GM13976 (cell line): ENCODE results near the gene TCAIM.
"Not testable (repeated sequence)": the region's sequence is repeated elsewhere in the genome, so short reads cannot be mapped to it uniquely, and the experiment has no call there.

Experiments used
- DNase-seq: peaks from one replicate; pipeline ENCODE4 v3.0.0; 2012; ENCODE audit warnings: low spot score
- in situ Hi-C: fragments of 300-500 bp; cut with MboI; formaldehyde crosslinking; loops from one replicate; pipeline ENCODE4 v1.12.0; 2022; ENCODE audit warnings: low sequenced_read_pairs, mixed read lengths, inconsistent platforms; ENCODE audit not compliant: unreplicated experiment
- TF ChIP-seq, protein P1 (sequence below): IDR thresholded peaks from 2 replicates; pipeline ENCODE4 v1.5.1; 2012; ENCODE audit warnings: borderline replicate concordance, mild to moderate bottlenecking; ENCODE audit not compliant: insufficient read depth; ENCODE audit errors: extremely low read depth, missing control alignments, control extremely low read depth

The TCAIM gene

DNA sequence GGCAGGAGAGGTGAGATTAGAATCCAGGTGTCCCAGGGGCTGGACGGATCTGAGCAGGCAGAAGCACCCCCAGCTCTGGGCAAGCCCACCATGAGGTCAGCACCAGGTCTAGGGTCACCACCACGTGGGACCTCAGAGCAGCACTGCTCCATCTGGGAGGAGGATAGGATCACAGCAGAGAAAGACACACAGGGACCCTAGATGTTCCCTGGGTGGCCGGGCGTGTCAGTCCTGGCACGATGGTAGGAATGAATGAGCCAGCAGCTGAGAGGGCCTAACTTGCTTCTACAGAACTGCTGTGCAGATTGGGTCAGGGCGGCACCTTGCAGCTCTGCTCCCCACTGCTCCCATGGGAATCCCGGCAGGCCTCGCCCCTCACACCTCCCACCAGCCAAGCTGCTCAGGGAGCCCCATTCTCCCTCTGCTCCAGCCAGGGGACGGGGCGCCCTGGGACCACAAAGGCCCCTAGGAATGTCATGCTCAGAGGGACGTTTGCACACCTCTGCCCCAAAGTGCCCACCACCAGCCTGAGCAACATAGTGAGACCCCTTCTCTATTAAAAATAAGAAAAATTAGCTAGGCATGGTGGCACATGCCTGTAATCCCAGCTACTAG lies 72.6 kb downstream of the TCAIM start:
- DNase-seq: no peak
- in situ Hi-C loops: no loop called here
- TF ChIP-seq, protein P1, sequence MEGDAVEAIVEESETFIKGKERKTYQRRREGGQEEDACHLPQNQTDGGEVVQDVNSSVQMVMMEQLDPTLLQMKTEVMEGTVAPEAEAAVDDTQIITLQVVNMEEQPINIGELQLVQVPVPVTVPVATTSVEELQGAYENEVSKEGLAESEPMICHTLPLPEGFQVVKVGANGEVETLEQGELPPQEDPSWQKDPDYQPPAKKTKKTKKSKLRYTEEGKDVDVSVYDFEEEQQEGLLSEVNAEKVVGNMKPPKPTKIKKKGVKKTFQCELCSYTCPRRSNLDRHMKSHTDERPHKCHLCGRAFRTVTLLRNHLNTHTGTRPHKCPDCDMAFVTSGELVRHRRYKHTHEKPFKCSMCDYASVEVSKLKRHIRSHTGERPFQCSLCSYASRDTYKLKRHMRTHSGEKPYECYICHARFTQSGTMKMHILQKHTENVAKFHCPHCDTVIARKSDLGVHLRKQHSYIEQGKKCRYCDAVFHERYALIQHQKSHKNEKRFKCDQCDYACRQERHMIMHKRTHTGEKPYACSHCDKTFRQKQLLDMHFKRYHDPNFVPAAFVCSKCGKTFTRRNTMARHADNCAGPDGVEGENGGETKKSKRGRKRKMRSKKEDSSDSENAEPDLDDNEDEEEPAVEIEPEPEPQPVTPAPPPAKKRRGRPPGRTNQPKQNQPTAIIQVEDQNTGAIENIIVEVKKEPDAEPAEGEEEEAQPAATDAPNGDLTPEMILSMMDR: no peak

DNA sequence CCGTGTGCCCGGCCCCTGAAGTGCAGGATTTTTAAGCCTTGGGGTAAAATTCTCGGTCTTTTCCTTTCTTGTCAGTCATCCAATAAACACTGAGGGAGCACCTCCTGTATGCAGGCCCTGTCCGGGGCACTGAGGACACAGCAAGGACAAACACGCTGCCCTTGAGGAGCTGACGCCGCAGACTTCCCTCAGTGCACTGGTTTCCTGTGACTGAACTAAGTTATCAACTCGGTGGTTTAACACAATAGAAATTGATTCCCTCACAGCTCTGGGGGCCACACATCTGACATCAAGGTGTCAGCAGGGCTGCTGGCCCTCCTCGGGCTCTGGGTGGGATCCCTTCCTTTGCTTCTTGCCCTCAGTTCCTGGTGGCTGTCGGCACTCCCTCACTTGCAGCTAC lies 73.8 kb downstream of the TCAIM start:
- DNase-seq: no peak
- in situ Hi-C loops: no loop called here
- TF ChIP-seq, protein P1: no peak

DNA sequence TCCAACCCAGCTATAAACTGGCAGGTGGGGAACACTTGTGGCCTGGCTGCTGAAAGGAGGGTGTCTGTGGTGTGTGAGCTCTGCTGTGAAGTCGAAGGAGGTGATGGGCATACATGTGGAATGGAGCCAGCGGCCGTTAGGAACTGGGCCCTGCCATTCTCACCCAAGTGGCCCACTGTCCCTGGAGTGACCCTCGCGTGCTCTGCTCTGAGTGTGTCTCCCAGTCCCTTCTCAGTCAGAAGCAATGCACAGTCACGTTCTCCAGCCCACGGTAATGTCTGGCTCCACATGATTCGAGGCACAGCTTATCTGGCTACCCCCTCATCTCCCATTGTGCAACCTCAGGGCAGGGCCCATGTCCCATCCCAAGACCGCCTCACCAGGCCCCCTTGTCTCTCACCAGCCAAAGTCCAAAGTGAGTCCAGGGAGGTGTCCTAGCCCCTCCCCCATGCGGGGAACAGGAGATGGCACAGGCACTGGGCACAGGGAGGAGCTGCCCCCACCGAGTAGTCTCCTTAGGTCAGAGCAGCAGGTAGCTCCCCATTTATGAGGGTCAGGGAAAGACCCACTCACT lies 76.0 kb downstream of the TCAIM start:
- TF ChIP-seq, protein P1: no peak
- in situ Hi-C loops: no loop called here
- no peak for DNase-seq

DNA sequence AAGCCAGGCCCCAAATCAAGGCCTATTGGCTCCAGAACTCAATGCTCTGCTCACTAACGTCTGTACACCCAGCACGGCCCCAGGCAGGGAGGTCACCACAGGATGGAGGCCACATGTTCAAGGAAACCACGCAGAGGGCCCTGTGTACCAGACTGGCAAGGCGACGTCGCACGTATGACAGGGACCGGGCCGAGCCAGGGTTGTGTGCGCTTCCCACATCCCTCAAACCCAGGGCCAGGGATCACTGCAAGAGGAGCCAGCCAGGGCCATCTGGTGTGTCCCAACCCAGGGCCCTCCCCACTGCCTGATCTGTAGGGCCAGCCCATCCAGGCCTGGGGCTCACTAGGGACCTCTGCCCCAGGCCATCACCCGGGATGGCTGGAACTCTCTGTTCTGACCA lies 76.9 kb downstream of the TCAIM start:
- no peak for DNase-seq
- TF ChIP-seq, protein P1: no peak
- in situ Hi-C loops: no loop called here

DNA sequence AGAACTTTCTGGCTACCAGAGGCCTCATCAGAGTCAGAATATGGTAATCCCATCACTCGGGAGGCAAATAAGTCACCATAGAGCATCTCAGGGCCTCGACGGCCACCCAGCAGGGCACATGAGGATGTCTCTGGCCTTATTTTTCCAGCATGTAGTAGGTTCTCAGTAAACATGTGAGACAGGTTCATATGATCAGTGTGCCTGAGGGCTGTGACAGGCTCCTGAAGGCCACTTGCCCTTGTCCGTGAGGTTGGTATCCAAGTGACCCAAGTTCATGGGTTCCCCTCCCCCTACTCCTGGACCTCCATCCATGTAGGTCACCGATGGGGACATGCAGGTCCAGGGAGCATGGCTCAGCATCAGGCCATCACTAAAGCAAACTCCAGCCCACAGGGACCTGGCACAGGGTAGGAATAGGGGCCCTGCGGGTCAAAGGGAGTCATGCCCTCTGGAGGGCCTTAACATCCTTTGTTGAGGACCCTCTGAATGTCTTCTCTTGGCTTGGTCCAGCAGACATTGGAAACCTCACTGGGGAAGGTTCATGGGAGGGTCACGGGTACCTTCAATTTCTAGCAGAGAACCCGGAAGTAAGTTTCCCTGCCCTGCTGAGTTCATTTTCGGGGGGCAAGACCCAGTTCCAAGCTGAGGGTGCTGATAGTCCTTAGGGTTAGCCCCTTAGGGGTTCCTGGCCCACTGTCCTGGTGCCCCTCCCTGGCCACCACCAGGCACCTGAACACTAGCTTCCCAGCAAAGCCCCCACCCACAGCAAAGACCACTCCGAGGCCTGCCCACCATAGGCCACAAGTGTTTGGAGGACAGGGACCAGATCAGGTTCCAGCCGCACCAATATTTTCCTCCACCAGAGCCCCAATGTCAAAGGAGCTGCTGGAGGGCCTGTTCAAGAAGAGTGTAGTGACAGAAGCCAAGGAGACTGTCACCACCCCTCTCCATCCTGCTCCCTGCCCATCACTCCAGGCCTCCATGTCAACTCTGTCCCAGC lies 77.8 kb downstream of the TCAIM start:
- in situ Hi-C loops: no loop called here
- TF ChIP-seq, protein P1: no peak
- no peak for DNase-seq

GRCh38 chr3:44418118-44418517 lies 79.6 kb downstream of the TCAIM start:
- DNase-seq, in situ Hi-C loops: not testable (repeated sequence)

DNA sequence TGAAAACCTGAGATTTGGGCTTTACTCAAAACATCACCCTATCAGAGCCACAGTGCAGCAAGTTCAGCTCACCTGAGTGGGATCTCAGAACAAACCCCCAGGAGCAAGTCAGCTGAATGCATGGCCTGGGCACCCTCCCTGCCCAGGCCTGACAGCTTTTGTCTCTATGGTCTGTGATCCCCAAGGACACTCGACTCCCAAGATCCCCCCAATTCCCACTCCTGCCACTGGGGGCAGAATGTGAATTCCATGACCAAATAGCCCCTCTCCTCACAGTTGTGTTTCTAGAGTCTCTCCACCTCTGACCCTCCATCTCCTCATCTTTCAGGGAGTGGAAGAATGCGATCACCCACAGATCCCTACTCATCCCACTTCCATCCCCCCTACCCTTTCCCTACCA lies 80.0 kb downstream of the TCAIM start:
- TF ChIP-seq, protein P1: no peak
- DNase-seq: no peak
- in situ Hi-C loops: no loop called here
